NCI-H526 treated with DMSO at 0.1 percent for 48 hours (cell line): ENCODE results near the gene NF2.

Experiments used
- DNase-seq: peaks from one replicate; lab custom pipeline; 2025; lab: John Stamatoyannopoulos, UW

The NF2 gene

GRCh38 chr22:29631725-29632124, 28.3 kb downstream of the NF2 start:
- no peak for DNase-seq

DNA sequence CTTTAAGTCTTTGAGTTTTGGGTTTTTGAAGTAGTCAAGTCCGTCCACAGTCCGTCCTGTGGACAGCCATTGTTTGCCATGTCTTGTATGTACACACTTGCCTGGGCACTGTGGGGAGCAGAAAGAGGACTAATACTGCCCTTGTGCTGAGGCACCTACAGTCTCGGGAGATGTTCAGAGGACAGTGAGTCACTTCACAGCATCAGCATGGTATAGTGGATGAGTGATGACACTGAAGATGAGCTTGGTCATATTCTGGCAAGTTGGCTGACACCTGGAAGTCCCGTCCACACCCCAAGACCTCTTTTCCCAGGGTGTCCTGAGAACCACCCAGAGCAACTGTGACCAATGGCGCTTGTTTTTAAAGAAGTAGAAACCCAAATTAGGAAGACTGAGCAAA, 29.2 kb downstream of the NF2 start:
- no peak for DNase-seq

GRCh38 chr22:29633514-29634312, 30.3 kb downstream of the NF2 start:
- no peak for DNase-seq

DNA sequence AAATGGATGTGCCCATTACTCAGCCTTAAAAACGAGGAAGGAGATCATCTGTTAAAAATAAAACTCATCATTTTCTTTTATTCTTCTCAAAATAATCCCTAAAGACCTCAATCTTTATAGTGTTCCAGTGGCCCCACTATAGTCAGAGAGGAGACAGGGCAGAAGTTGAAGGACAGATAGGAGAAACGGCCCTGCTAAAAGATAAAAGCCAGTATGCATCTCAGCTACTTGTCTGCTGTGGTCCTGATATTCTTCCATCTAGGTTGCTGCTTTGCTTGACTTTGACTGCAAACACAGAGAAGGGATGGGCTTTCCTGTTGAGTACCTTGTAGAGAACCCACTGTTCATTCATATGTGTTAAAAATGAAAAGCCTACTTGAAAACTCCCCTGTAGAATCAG, 31.4 kb downstream of the NF2 start:
- DNase-seq, result no peak

DNA sequence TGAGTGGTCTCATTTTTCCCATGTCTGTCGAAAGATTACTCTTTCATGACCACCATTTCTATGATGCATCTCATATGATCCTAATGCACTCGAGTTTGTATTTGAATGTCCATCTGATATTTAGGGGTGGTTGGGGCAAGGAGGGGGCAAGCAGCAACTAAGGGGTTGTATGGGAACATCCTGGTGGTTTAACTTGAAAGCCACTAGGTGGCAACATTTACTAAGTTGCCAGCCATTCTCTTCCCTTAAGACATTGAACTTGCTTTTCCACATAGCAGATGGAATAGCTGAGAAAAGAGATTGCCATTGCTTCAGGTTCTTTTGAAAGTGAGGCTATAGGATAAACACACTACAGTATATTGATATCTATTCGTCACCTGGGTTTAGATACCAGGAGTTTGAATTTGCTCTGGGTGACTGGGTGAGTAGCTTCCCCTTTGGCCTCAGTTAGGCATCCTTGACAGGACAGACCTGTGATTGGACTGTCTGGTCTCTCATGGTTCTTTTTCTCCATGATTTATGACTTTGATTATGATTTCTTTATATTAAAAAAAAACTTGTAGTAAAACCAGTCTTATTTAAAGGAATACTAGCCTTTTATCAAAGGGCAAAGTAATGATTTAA, 32.4 kb downstream of the NF2 start:
- DNase-seq, result peak; percentile 31

DNA sequence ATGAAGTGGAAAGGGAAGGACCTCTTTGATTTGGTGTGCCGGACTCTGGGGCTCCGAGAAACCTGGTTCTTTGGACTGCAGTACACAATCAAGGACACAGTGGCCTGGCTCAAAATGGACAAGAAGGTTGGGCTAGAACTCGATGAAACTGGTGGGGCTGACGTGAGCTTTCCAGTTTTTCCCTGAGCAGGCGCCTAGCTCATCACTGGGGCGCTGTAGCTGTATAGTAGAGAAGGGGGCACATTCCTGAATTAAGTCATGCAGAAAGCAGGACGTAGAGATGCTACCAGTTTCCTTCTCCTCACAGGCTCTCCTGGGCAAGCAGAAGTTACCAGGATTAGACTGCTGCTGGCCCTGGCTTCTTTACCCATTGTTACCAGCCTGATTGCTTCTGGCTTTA, 33.3 kb downstream of the NF2 start:
- DNase-seq, result no peak

DNA sequence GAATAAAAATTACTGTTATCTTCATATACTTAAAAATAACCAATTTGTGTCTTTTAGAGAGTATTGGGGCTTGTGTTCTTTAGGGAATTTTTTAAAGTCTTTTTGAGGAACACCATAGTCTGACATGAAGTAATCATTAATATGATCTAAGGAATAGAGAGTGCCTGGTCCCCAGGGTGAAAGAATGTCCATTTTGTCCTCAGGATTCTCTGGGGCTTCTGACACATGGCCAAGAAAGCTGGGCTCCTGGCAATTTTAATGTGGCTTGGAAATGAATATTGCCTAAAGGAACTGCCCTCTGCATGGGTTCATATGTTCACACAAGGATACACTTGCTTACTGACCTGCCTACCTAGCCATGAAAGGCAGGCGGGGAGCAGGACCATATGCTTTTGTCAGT, 33.7 kb downstream of the NF2 start:
- no peak for DNase-seq

GRCh38 chr22:29638678-29639077, 35.2 kb downstream of the NF2 start:
- no peak for DNase-seq

DNA sequence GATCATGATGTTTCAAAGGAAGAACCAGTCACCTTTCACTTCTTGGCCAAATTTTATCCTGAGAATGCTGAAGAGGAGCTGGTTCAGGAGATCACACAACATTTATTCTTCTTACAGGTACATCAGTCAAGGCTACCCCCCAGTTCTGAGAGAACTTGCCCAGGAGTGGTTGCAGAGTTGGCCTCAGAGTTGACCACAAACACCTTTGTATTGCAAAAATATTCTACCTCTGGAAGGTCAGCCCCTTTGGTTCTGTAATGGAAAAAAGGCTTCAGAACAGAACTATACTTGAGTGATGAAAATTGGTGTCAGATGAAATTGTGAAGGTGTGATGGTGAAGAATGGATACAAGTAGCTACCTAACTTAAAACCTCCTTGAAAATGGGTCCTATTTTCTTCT, 35.7 kb downstream of the NF2 start:
- no peak for DNase-seq

GRCh38 chr22:29641042-29641699, 37.7 kb downstream of the NF2 start:
- DNase-seq, result no peak

GRCh38 chr22:29641700-29642330, 38.4 kb downstream of the NF2 start:
- no peak for DNase-seq

DNA sequence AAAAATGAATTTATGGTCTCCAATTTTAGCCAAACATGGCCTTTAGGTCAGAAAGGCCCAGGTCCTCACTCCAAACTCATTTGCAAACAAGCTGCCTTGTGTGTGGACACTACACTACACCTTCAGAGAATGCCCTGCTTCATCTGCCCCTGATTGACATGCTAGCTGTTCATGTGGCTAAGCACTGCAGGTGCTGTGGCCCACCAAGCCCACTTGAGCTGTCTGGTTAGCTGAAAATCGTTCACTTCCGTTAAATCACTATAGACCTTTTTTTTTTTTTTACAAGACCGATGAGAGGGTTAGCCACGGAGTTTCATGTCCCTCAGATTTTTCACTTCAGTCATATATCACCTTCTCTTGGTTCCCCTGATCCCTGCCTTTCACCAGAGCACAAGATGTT, 39.3 kb downstream of the NF2 start:
- DNase-seq, result no peak

GRCh38 chr22:29647954-29648737, 44.7 kb downstream of the NF2 start:
- no peak for DNase-seq

DNA sequence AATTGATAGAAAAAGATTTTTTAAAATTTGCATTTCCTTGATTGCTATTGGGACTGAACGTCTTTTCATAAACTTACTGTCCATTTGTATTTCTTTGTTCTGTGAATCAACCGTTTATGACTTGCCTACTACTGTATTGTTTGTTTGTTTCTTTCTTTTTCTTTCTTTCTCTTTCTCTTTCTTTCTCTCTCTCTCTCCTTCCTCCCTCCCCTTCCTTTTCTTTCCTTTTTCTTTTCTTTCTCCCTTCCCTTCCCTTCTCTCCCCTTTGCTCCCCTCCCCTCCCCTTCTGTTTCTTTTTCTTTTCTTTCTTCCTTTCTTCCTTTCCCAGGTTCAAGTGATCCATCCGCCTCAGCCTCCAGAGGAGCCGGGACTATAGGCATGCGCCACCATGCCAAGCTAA, 46.9 kb downstream of the NF2 start:
- no peak for DNase-seq

DNA sequence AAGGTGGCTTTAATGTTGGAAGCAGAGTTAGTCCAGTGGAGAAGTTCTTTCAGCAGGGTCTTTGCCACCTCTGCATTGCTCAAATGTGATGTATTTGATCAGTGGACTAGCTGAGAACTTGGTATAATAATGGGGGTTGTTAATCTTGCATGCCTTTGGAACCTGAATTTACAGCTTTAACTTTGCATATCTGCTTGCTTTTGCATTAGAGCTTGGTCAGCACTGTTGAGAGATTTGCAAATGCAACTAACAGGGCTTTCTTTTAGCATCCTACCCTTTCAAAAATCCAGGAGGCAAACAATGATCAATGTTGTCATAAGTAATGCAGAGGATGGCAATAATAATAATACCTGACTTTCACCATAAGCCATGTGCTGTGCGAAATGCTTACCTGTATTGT, 48.2 kb downstream of the NF2 start:
- peak; percentile 40 for DNase-seq

DNA sequence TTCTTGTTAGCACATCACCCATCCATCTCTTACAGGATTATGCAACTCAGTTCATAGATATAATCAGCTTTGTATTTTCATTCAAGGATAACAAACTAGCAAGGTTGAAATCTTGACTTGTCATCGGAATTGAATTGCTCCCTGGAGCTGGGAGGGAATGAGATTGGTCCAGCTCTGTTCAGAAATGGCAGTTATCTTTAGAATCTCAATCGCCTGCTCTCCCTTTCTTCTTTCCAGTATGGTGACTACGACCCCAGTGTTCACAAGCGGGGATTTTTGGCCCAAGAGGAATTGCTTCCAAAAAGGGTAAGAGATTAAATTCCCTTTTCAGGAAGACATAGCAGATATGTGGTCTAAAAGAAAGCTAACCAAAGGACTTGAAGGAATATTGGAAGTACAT, 51.0 kb downstream of the NF2 start:
- no peak for DNase-seq

- no peak for DNase-seq
These were observed 51.4 kb downstream of the NF2 start for GRCh38 chr22:29654882-29655281.

GRCh38 chr22:29658176-29658575, 54.7 kb downstream of the NF2 start:
- DNase-seq, result no peak

DNA sequence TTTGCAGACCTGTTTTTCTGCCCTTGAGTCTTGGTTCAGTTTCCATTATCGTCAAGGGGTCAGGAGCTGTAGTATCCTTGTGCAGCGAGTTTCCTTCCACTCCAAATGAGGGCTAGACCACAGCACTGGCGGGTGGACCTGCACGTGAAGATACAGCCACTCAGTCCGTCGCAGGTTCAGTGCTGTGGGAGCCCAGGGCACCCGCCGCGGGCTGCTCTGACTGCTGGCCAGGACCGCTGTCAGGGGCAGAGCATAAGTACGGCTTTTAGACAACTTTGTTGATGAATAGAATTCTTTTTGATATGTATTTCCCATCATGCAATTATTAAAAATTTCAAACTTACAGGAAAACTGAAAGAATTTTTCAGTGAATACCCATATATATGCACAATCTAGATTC, 56.6 kb downstream of the NF2 start:
- no peak for DNase-seq

- DNase-seq, result no peak
These were observed 57.9 kb downstream of the NF2 start for GRCh38 chr22:29661336-29661735.

DNA sequence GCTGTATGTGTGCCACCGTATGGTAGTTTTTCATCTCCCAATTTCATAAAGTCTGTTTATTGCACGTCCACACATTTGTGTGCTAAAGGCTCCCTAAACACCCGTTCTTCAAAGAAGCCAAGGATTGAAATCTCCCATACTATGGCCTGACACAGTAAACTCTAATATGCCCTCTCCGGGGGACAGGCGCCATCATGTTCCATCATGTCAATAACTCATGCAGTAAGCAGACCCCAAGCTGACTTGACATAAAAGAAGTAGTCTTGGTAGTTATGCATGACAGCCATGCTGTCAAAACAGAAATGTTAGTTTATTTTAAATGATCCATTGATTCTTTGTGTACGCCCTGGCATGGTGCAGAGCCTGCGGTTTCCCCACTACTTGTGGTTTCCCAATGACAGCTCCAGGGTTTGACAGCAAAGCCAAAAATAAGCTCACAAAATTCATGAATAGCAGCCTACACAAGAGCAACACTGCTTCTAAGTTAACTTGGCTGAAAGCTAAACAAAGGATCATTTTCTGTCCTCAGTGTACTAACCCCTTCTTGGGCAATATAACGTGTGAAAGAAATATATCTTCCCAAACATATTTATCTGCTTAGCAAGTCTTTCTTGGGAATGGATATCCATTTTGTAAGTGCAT, 59.9 kb downstream of the NF2 start:
- no peak for DNase-seq

- DNase-seq, result no peak
These were observed 62.1 kb downstream of the NF2 start for GRCh38 chr22:29665486-29665885.
